GM23338 (cell line): ENCODE results near the gene CLDN19. TPM values are rescaled to one million over a fixed set of nuclear protein-coding genes. Genes with fewer than 3 reads are reported as not detected.
A peak's percentile ranks its signal among the peaks of the same experiment; 100 is the strongest.
"Not testable (repeated sequence)": the region's sequence is repeated elsewhere in the genome, so short reads cannot be mapped to it uniquely, and the experiment has no call there.

ENCODE experiments used
- ATAC-seq: fragments of 200-7000 bp; cut with Tn5 transposase; 3 replicates; pipeline ENCODE4 v1.9.1; 2020
- DNase-seq: peaks from one replicate; pipeline ENCODE4 v3.0.0-alpha.2; 2015; ENCODE audit warnings: low spot score
- H2AFZ ChIP-seq: fragments of 200-600 bp; sonication (generic); 2 replicates; pipeline ENCODE4 v1.8.0; 2016; ENCODE audit warnings: antibody characterized with exemption, mild to moderate bottlenecking, moderate library complexity
- H3F3A ChIP-seq: fragments of 200-600 bp; sonication (generic); replicated peaks from 2 replicates; pipeline ENCODE4 v1.8.0; 2017; ENCODE audit warnings: antibody characterized with exemption, mixed run types, low read depth
- H3K27ac ChIP-seq: fragments of 200-600 bp; sonication (generic); 2 replicates; pipeline ENCODE4 v1.6.1; 2016; ENCODE audit warnings: low read depth
- H3K27me3 ChIP-seq: fragments of 200-600 bp; sonication (generic); 2 replicates; pipeline ENCODE4 v1.8.0; 2016; ENCODE audit warnings: mild to moderate bottlenecking, mixed run types, moderate library complexity; ENCODE audit not compliant: insufficient read depth
- H3K36me3 ChIP-seq: fragments of 200-600 bp; sonication (generic); 2 replicates; pipeline ENCODE4 v1.8.0; 2016; ENCODE audit warnings: mild to moderate bottlenecking; ENCODE audit not compliant: insufficient read depth
- H3K4me1 ChIP-seq: fragments of 200-600 bp; sonication (generic); 2 replicates; pipeline ENCODE4 v1.8.0; 2016; ENCODE audit warnings: mild to moderate bottlenecking, moderate library complexity; ENCODE audit not compliant: insufficient read depth
- H3K4me2 ChIP-seq: fragments of 200-600 bp; sonication (generic); 2 replicates; pipeline ENCODE4 v1.7.1; 2017; ENCODE audit warnings: mixed run types
- H3K4me3 ChIP-seq: fragments of 200-600 bp; sonication (generic); 2 replicates; pipeline ENCODE4 v1.6.1; 2016; ENCODE audit warnings: mixed run types
- H3K79me2 ChIP-seq: fragments of 200-600 bp; sonication (generic); replicated peaks from 2 replicates; pipeline ENCODE4 v1.8.0; 2017; ENCODE audit warnings: mild to moderate bottlenecking; ENCODE audit not compliant: insufficient read depth
- H3K9me2 ChIP-seq: fragments of 200-600 bp; sonication (generic); 2 replicates; pipeline ENCODE4 v1.8.0; 2017; ENCODE audit not compliant: insufficient read depth
- H4K20me1 ChIP-seq: fragments of 200-600 bp; sonication (generic); replicated peaks from 2 replicates; pipeline ENCODE4 v1.8.0; 2017; ENCODE audit warnings: mild to moderate bottlenecking; ENCODE audit not compliant: insufficient read depth
- H3K27ac Mint-ChIP-seq: 2 replicates; pipeline ENCODE4 v1.8.0; 2020; ENCODE audit warnings: inconsistent platforms, mild to moderate bottlenecking, moderate library complexity, mixed read lengths
- H3K27me3 Mint-ChIP-seq: 3 replicates; pipeline ENCODE4 v1.8.0; 2022; ENCODE audit warnings: low read depth, mild to moderate bottlenecking, moderate library complexity, mixed read lengths, inconsistent platforms; ENCODE audit not compliant: insufficient read depth, poor library complexity
- H3K36me3 Mint-ChIP-seq: 3 replicates; pipeline ENCODE4 v1.8.0; 2021; ENCODE audit warnings: low read depth, mild to moderate bottlenecking, inconsistent platforms, moderate library complexity, mixed read lengths
- H3K4me1 Mint-ChIP-seq: 3 replicates; pipeline ENCODE4 v1.8.0; 2020; ENCODE audit warnings: mild to moderate bottlenecking, inconsistent platforms, mixed read lengths
- H3K4me3 Mint-ChIP-seq: 3 replicates; pipeline ENCODE4 v1.8.0; 2021; ENCODE audit warnings: moderate library complexity, mild to moderate bottlenecking, inconsistent platforms, mixed read lengths
- H3K9me3 Mint-ChIP-seq: 3 replicates; pipeline ENCODE4 v1.8.0; 2020; ENCODE audit warnings: moderate library complexity, mild to moderate bottlenecking, inconsistent platforms, mixed read lengths
- CREB1 ChIP-seq: fragments of 250-450 bp; sonication (Bioruptor Pico); IDR thresholded peaks from 2 replicates; pipeline ENCODE4 v1.5.0; 2020; ENCODE audit warnings: low read depth, mild to moderate bottlenecking, moderate library complexity
- EZH2 ChIP-seq: fragments of 200-600 bp; sonication (generic); IDR thresholded peaks from one replicate; pipeline ENCODE4 v1.8.0; 2017; ENCODE audit warnings: antibody characterized with exemption, mild to moderate bottlenecking, low read depth; ENCODE audit not compliant: unreplicated experiment
- EZH2phosphoT487 ChIP-seq: fragments of 200-600 bp; sonication (generic); IDR thresholded peaks from one replicate; pipeline ENCODE4 v1.8.1; 2018; ENCODE audit warnings: antibody characterized with exemption; ENCODE audit not compliant: unreplicated experiment
- JUNB ChIP-seq: IDR thresholded peaks from one replicate; pipeline ENCODE4 v1.6.1; 2016; ENCODE audit warnings: antibody characterized with exemption; ENCODE audit not compliant: unreplicated experiment
- NANOG ChIP-seq: IDR thresholded peaks from 2 replicates; pipeline ENCODE4 v1.6.1; 2016; ENCODE audit warnings: antibody characterized with exemption, borderline replicate concordance
- STAT1 ChIP-seq: IDR thresholded peaks from one replicate; pipeline ENCODE4 v1.6.1; 2016; ENCODE audit warnings: antibody characterized with exemption; ENCODE audit not compliant: unreplicated experiment
- ZNF114 ChIP-seq: fragments of 250-450 bp; sonication (Bioruptor Pico); IDR thresholded peaks from 2 replicates; pipeline ENCODE4 v1.5.0; 2020; ENCODE audit warnings: mild to moderate bottlenecking, moderate library complexity
- ZNF331 ChIP-seq: fragments of 250-450 bp; sonication (Bioruptor Pico); IDR thresholded peaks from 2 replicates; pipeline ENCODE4 v1.5.0; 2020; ENCODE audit warnings: low read depth, mild to moderate bottlenecking, moderate library complexity
- ZNF462 ChIP-seq: fragments of 250-450 bp; sonication (Bioruptor Pico); IDR thresholded peaks from 2 replicates; pipeline ENCODE4 v1.5.0; 2020; ENCODE audit warnings: mild to moderate bottlenecking, moderate library complexity
- polyA plus RNA-seq: library from polyadenylated mRNA; unstranded; fragments of >200 nt; fragmentation: Nextera tagmentation; extraction: Ambion mirVana; gene quantifications from 2 replicates; pipeline ENCODE4 v1.2.1, GENCODE V29; 2016
- total RNA-seq: library from RNA; depleted of rRNA; stranded (reverse); fragments of >200 nt; shearing (Covaris generic); gene quantifications from 2 replicates; pipeline ENCODE4 v1.2.3, GENCODE V29; 2014
- TF ChIP-seq, protein P1 (sequence below): IDR thresholded peaks from 2 replicates; pipeline ENCODE4 v1.6.1; 2016; ENCODE audit warnings: antibody characterized with exemption

The CLDN19 gene
- total and polyA plus RNA-seq, 2 experiments from 2014 or later: 2.6 to 12.8 TPM

DNA sequence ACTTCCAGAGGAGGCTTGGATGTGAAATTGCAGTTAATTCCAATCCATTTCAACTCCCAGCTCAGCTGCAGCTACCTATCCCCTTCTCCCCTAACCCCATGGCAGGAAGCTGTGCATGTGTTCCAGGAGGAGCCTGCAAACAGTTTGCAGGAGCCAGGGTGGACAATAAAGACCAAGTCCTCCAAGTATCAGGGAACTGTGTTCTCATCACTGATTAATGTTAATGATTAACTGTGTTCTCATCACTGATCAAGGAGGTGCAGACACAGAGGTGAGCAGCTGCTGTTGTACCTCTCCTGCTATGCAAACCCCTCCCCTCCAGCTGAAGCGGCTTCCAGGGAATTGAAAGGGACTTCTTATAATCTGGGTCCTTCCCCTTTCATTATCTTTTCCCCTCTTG lies 19.2 kb downstream of the CLDN19 start:
- no peak for TF ChIP-seq CREB1 (CRISPR knock-in tag)
- TF ChIP-seq JUNB: no peak
- TF ChIP-seq, protein P1, sequence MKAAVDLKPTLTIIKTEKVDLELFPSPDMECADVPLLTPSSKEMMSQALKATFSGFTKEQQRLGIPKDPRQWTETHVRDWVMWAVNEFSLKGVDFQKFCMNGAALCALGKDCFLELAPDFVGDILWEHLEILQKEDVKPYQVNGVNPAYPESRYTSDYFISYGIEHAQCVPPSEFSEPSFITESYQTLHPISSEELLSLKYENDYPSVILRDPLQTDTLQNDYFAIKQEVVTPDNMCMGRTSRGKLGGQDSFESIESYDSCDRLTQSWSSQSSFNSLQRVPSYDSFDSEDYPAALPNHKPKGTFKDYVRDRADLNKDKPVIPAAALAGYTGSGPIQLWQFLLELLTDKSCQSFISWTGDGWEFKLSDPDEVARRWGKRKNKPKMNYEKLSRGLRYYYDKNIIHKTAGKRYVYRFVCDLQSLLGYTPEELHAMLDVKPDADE: no peak
- TF ChIP-seq ZNF114: no peak
- no peak for TF ChIP-seq NANOG
- TF ChIP-seq ZNF331 (CRISPR knock-in tag): no peak
- no peak for TF ChIP-seq STAT1
- TF ChIP-seq ZNF462: no peak
- TF ChIP-seq EZH2phosphoT487: no peak
- TF ChIP-seq EZH2: no peak
- peak; percentile 43 for ATAC-seq

DNA sequence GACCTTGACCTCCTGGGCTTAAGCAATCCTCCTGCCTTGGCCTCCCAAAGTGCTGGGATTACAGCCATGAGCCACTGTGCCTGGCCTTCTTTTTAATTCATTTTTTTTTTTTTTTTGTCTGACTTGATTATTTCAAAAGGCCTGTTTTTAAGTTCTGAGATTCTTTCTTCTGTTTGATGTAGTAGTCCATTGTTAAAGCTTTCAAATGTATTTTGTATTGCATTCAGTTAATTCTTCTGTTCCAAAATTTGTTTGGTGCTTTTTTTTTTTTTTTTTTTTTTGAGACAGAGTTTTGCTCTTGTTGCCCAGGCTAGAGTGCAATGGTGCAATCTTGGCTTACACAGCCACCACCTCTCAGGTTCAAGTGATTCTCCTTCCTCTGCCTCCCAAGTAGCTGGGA lies 25.6 kb downstream of the CLDN19 start:
- H3K9me2 ChIP-seq, H3K36me3 ChIP-seq, H3K27ac Mint-ChIP-seq, H3K4me3 Mint-ChIP-seq, H3K27me3 Mint-ChIP-seq, H3F3A ChIP-seq, DNase-seq, H3K27ac ChIP-seq, ATAC-seq, H3K27me3 ChIP-seq, H3K4me2 ChIP-seq, H3K4me1 Mint-ChIP-seq, H3K4me1 ChIP-seq, H3K9me3 Mint-ChIP-seq, H2AFZ ChIP-seq, H3K4me3 ChIP-seq: not testable (repeated sequence)
- peaks cover 33% of the 10 kb centered on the region; the same call in 2 of the 3 replicates for H3K36me3 Mint-ChIP-seq
- Histone ChIP-seq H4K20me1 (peaks cover 24% of the 10 kb centered on the region), H3K79me2 (peaks cover 48% of the 10 kb centered on the region)

More for the DNA sequence above, 19.2 kb downstream of the CLDN19 start:
- no peak overlapping the region for H3K4me3 Mint-ChIP-seq
- no peaks in the 10 kb centered on the region for H3K9me2 ChIP-seq
- H2AFZ ChIP-seq: no peak overlapping the region
- no peak overlapping the region for H3K4me3 ChIP-seq
- H3F3A ChIP-seq: 0 out of 2 replicates have a peak, but pooled peaks cover 9% of the 10 kb centered on the region
- H3K27me3 Mint-ChIP-seq: peaks cover 5% of the 10 kb centered on the region
- peaks cover 8% of the 10 kb centered on the region; the same call in 1 of the 2 replicates for H4K20me1 ChIP-seq
- H3K4me1 Mint-ChIP-seq: no peaks in the 10 kb centered on the region
- H3K36me3 ChIP-seq: no peaks in the 10 kb centered on the region
- no peaks in the 10 kb centered on the region; the same call in 2 of the 3 replicates for H3K9me3 Mint-ChIP-seq
- H3K36me3 Mint-ChIP-seq: no peaks in the 10 kb centered on the region
- no peaks in the 10 kb centered on the region for H3K27me3 ChIP-seq
- 0 out of 2 replicates have a peak, but pooled peaks cover 4% of the 10 kb centered on the region for H3K4me1 ChIP-seq
- H3K79me2 ChIP-seq: no peaks in the 10 kb centered on the region
- no peak overlapping the region for H3K4me2 ChIP-seq
- H3K27ac Mint-ChIP-seq: no peak overlapping the region
- DNase-seq: no peak
- H3K27ac ChIP-seq: no peak overlapping the region
